Mucosa of descending colon (tissue), 3 donors: Measurements from ENCODE around the gene ICE1. TPM values are rescaled to one million over a fixed set of nuclear protein-coding genes. Genes with fewer than 3 reads are reported as not detected.

Experiments used
- ATAC-seq: fragments of 200-7000 bp; cut with Tn5 transposase; one replicate; pipeline ENCODE4 v1.9.1; 2020; ENCODE audit warnings: mild to moderate bottlenecking, moderate library complexity
- DNase-seq, 3 donors: peaks; one replicate each; pipeline ENCODE4 v3.0.0-alpha.2; 2020
- H3K36me3 ChIP-seq: fragments of 200-600 bp; one replicate; pipeline ENCODE4 v1.8.0; 2021; ENCODE audit warnings: low read depth, mild to moderate bottlenecking
- H3K4me1 ChIP-seq: fragments of 200-600 bp; one replicate; pipeline ENCODE4 v1.8.0; 2021; ENCODE audit warnings: low read depth, mild to moderate bottlenecking
- H3K4me3 ChIP-seq: fragments of 200-600 bp; one replicate; pipeline ENCODE4 v1.8.0; 2021; ENCODE audit warnings: mild to moderate bottlenecking
- H3K9me3 ChIP-seq: fragments of 200-600 bp; one replicate; pipeline ENCODE4 v1.8.0; 2021; ENCODE audit warnings: mild to moderate bottlenecking
- CTCF ChIP-seq: fragments of 200-600 bp; IDR thresholded peaks from one replicate; pipeline ENCODE4 v1.8.0; 2022; ENCODE audit warnings: antibody characterized with exemption, mild to moderate bottlenecking
- intact Hi-C, 2 donors: fragments of 100-400 bp; cut with DNase I in 1 of 2; cut with micrococcal nuclease in 1 of 2; formaldehyde crosslinking; loops; one replicate each; pipeline versions ENCODE4 v1.11.0 to v1.11.1; 2022; cut with DNase I, micrococcal nuclease
- total RNA-seq, 3 donors: library from RNA; stranded (reverse); fragmentation: NEBNext Ultra II Directional in 2 of 3; extraction: Animal tissue kit (Norgen Biotek cat#: 25700) in 2 of 3; gene quantifications; one replicate each; pipeline versions ENCODE4 v1.2.1 to v1.2.4, GENCODE V29; 2021 to 2023
- donor health status: DM: no; HTN: no; CAD: no; lungs with moderate emphysema.
- donor health status: DM: no; HTN: no; CAD: no.
- donor health status: DM: no; HTN: yes; CAD: no.

Gene ICE1
- total RNA-seq, 3 donors from 2014 or later = 16.9 to 30.7 (median 18.1) TPM

- intact Hi-C loops = no loop called here
- Histone ChIP-seq H3K9me3 (no peaks in the 10 kb centered on the region), H3K4me1 (no peaks in the 10 kb centered on the region), H3K36me3 (no peaks in the 10 kb centered on the region), H3K4me3 (no peak overlapping the region)
- TF ChIP-seq CTCF = no peak
- DNase-seq = no peak
- no peak for ATAC-seq
These were observed 15.0 kb downstream of the ICE1 start for GRCh38 chr5:5437227-5438172.

- Histone ChIP-seq H3K4me1 (no peaks in the 10 kb centered on the region), H3K36me3 (no peaks in the 10 kb centered on the region), H3K4me3 (no peak overlapping the region), H3K9me3 (no peaks in the 10 kb centered on the region)
- ATAC-seq (no peak), DNase-seq (no peak)
- intact Hi-C loops = no loop called here
- no peak for TF ChIP-seq CTCF
These were observed 29.4 kb downstream of the ICE1 start for GRCh38 chr5:5451863-5452262.

GRCh38 chr5:5453131-5453530 is 30.7 kb downstream of the ICE1 start:
- no peak for ATAC-seq
- TF ChIP-seq CTCF = no peak
- no peak overlapping the region for H3K4me3 ChIP-seq
- intact Hi-C loops = no loop called here
- H3K4me1 ChIP-seq = no peaks in the 10 kb centered on the region
- H3K36me3 ChIP-seq = no peaks in the 10 kb centered on the region
- no peaks in the 10 kb centered on the region for H3K9me3 ChIP-seq
- DNase-seq = no peak

GRCh38 chr5:5454391-5454790 is 31.9 kb downstream of the ICE1 start:
- no peaks in the 10 kb centered on the region for H3K9me3 ChIP-seq
- no peaks in the 10 kb centered on the region for H3K36me3 ChIP-seq
- no peaks in the 10 kb centered on the region for H3K4me1 ChIP-seq
- intact Hi-C loops = no loop called here
- H3K4me3 ChIP-seq = no peak overlapping the region
- TF ChIP-seq CTCF = no peak
- ATAC-seq = peak; percentile 87
- peak in 1 of 3 donors; percentile 21 for DNase-seq

- no peak for DNase-seq
- Histone ChIP-seq H3K36me3 (peaks cover 4% of the 10 kb centered on the region), H3K9me3 (no peaks in the 10 kb centered on the region), H3K4me1 (no peaks in the 10 kb centered on the region), H3K4me3 (no peak overlapping the region)
- intact Hi-C loops = no loop called here
- no peak for TF ChIP-seq CTCF
- ATAC-seq = no peak
These were observed 34.4 kb downstream of the ICE1 start for GRCh38 chr5:5456858-5457257.
